HG03060 (cell line): ENCODE measurements around the gene SLC4A9.
"Not testable (repeated sequence)": the region's sequence is repeated elsewhere in the genome, so short reads cannot be mapped to it uniquely, and the experiment has no call there.

Experiments
- ATAC-seq: cut with Tn5 transposase; IDR thresholded peaks from one replicate; pipeline ENCODE4 v1.9.1; 2021; ENCODE audit warnings: low read depth, moderate number of reproducible peaks; ENCODE audit not compliant: unreplicated experiment

Gene SLC4A9

DNA sequence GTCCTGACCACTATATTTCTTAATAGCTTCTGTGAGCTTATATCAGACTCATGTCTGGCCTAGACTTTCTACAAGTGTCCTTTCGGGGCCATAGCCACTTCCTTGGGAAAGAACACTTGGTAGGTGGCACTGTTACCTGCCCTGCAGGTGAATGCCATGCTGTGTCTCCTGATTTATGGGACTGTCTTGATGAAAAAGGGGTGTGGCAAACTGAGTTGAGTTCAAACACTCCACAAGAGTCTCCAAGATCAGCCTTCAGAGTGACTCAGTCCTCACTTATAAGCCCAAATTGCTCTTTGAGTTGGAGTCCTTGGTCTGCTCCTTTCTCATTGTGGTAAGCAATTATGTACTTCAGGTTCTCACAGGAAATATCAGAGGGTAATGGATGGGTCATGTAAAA is 31.7 kb downstream of the SLC4A9 start:
- ATAC-seq: no peak

DNA sequence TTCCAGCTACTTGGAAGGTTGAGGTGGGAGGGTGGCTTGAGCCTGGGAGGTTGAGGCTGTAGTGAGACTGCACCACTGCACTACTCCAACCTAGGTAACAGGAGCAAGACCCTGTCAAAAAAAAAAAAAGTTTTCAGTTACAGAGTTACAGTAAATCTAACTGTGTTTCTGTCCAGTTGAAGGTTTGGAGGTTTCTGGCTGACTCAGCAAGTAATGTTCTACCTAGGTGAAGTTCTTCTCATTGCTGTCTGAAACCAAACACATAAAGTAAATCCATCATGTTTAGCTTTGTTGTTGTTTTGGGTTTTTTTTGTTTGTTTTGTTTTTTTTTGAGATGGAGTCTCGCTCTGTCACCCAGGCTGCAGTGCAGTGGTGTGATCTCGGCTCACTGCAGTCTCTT is 33.7 kb downstream of the SLC4A9 start:
- no peak for ATAC-seq

DNA sequence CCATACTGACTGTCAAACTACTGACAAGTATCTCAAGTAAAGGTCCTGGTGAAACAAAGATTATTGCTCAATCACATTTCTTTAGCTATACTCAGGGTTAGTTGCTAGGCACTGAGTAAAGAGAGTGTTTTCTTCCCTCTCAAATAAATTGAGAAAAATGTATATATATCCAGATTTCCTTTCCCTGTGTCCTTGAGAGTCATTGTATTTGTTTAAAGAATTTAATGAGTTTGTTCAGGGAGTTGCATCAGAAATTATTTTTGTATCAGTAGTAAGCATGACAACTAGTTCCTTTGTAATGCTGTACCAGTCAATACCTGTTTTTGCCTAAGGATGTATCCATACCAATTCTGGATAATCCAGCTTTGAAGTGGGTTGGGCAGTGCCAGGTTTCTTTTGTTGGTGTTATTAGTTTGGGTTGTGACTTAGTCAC is 38.4 kb downstream of the SLC4A9 start:
- no peak for ATAC-seq

DNA sequence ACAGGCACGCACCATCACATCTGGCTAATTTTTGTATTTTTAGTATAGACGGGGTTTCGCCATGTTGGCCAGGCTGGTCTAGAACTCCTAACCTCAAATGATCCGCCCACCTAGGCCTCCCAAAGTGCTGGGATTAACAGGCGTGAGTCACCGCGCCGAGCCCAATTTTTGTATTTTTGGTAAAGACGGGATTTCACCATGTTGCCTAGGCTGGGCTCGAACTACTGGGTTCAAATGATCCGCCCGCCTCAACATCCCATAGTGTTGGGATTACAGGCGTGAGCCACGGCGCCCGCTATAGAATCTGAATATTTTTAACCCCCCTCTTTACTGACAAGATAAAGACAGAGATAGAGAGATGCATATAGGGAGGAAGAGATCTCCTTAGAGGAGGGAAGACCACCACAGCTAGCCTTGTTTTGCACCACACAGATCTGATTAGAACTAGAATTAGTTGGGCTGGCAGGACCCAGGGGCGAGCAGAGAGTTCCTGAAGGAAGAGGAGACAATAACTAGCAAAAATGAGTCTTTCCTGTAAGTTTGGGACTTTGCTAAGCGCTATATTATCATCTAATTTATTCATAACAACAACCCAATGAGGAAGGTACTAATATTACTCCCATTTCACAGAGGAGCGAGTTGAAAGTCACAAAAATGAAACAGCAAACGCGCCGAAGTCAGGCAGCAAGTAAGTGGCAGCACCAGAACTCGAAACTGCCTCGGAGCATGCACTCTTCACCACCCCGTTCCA is 40.2 kb downstream of the SLC4A9 start:
- ATAC-seq: no peak

DNA sequence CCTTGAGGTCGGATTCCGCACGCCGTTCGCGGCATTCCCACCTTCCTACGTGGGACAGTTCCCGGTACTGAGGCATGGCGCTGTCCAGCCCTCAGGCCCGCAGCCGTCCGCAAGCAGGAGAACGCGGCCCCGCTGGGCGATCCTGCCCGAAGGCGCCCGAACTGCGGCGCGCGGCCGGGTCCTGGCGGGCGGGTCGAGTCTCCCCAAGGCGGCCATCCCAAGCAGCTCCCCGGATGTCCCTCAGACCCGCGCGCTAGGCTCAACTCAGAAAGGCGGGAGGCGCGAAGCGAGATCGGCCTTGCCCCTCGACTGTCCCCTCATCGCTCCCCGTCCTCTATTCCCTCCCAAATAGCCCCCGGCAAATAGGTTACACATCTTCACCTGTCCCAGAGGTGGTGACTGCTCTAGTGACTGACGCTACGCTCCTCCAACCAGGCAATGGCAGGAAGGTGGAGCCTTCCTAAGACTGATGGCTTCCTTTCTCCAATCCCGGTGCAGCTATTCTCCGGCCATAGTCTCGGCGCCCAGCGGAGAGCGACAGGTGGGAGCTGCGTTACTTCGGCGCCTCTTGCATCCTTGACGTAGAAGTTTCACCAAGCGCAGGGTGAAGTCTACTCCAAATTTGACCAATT is 40.9 kb downstream of the SLC4A9 start:
- ATAC-seq: peak; percentile 54

DNA sequence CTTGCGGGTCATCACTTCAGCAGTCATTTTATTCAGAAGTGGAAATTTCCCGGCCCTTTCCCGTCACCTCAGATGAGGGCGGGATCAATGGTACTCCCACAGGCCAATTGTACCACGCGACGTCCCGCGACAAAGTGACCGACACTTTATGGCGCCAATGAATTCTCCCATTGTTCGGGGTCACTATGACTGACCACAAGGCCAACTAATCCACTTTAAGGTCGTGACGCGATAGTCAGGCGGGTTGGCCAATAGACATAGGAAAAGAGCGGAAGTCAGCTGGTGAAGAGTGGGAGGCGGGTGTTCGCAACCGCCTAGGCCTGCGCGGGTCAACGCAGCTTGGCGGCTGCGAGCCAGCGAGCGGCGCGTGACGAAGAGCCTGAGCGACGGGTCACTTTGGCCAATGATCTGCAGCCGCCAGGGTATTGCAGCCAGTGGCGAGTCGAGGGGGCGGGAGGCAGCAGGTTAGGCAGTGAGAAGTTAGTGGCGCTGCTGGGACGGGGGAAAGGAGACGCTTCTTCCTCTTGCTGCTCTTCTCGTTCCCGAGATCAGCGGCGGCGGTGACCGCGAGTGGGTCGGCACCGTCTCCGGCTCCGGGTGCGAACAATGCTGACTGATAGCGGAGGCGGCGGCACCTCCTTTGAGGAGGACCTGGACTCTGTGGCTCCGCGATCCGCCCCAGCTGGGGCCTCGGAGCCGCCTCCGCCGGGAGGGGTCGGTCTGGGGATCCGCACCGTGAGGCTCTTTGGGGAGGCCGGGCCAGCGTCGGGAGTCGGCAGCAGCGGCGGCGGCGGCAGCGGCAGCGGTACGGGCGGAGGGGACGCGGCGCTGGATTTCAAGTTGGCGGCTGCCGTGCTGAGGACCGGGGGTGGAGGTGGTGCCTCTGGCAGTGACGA is 41.6 kb downstream of the SLC4A9 start, which contains the start of gene ANKHD1:
Gene ANKHD1, plus strand, starts transcription at position 472 of the 896 bp plus-strand sequence. Its CDS starts 135 bp downstream, at position 607.
- peak; percentile 88 for ATAC-seq

DNA sequence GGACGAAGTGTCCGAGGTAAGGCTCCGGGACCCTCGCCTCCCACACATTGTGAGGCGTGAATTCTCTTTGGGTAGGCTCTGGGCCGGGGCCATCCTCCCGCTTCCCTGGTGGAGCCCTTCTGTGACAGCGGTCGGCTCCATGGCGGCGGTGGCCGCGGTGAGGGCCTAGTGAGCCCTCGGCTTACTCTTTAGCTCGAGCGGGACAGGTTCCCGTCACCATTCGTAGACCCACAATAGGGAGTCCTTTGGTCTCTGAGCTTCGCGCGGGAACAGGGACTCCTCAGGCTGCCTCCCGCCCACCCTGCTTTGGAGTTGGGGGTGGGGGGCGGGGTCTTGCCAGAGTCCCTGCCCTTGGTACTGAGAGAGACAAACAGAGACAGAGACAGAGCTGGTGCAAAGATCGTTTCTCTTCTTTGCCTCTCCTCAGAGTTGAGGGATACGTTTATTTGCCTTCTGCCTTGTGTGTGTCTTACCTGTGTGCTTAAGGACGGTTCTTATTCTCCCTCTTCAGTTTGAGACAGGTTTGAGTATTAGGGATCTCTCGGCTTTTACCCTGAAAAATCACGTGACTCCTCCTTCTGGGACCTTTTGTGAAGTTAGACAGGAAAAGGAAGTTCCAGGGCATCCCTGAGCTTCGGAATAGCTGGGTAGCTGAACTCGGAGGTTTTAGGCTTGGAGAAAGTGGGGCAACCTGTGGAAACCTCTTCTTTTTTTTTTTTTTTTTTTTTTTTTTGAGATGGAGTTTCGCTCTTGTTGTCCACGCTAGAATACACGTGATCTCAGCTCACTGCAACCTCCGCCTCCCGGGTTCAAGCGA is 42.5 kb downstream of the SLC4A9 start:
- ATAC-seq: no peak

DNA sequence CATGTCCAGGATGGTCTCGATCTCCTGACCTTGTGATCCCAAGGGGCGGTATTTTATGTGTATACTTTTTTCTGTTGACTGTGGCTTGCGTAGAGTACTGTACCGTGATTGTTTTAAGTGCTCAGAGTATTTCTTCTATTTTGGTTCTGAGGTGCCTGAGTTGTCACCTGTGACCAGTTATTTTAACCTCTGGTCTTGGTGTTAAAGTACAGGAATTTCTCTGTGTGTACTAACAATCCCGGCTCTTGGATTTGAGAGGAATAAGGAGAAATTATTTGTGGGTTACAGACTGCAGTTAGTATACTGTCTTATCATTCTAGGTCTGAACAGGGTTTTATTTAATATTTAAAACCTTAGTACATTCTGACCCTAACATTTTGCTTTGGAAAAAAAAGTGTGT is 43.6 kb downstream of the SLC4A9 start:
- no peak for ATAC-seq

DNA sequence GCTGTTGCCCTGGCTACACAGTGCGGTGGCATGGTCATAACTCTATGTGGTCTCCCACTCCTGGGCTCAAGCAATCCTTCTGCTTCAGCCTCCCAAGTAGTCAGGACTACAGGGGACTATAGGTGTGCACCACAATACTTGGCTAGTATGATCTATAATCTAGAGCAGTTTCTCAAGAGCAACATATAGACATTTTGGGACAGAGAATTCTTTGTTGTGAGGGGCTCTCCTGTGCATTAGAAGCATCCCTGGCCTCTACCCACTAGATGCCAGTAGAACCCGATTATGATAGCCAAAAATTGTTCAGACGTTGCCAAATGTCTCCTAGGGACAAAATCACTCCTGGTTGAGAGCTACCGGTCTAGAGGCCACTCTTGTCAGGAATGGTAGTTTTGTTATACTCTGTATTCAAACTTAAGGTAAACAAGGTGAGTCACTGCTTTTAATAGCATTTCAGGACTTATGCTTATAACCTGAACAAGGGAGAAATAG is 48.8 kb downstream of the SLC4A9 start:
- no peak for ATAC-seq

DNA sequence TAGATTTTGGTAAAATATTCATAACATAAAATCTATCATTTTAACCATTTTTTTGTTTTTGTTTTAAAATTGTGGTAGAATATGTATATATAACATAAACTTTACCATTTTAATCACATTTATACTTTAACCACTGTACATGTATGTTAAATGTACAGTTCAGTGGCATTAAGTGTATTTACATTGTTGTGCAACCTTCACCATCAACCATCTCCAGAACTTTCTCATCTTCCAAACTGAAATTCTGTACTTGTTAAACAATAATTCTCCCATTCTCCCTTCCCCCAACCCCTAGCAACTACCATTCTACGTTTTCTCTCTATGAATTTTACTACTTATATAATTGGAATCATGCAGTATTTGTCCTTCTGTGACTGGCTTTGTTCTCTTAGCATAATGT is 53.2 kb downstream of the SLC4A9 start:
- ATAC-seq: no peak

DNA sequence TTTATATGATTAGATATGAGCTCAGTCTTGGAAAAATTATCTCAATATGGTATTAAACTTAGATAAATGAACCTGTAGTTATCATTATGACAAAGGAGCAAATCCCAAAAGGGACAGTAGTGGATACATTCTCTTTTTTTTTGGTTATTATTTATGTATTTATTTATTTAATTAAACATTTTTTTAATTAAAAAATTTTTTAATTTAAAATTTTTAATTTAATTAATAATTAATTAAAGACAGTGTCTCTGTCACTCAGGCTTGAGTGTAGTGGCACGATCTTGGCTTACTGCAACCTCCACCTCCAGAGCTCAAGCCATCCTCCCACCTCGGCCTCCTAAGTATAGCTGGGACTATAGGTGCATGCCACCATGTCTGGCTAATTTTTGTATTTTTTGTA is 57.2 kb downstream of the SLC4A9 start:
- no peak for ATAC-seq

DNA sequence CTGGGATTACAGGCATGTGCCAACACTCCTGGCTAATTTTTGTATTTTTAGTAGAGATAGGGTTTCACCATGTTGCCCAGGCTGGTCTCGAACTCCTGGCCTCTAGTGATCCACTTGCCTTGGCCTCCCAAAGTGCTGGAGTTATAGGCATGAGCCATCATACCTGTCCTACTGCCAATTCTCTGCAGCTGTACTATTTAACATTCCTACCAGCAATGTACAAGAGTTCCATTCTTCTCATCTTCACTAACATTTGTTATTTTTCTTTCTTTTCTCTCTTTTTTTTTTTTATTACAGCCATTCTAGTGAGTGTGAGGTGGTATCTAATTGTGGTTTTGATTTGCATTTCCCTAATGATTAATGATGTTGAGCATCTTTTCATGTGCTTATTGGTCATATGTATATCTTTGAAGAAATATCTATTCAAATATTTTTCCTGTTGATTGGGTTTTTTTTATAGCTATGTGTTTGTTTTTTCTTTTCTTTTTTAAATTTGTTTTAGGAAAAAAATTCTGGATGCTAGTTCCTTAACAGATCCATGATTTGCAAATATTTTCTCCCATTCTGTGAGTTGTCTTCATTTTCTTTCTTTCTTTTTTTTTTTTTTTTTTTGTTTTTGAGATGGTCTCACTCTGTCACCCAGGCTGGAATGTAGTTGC is 59.0 kb downstream of the SLC4A9 start:
- no peak for ATAC-seq

DNA sequence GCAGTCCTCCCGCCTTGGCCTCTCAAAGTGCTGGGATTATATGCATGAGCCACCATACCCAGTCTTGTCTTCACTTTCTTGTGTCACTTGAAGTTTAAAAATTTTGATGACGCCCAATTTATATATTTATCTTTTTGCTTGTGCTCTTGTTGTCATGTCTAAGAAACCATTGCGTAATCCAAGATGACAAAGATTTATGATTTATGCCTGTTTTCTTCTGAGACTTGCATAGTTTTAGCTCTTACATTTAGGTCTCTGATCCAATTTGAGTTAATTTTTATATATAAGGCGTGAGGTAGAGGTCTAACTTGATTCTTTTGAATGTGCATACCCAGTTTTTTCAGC is 60.2 kb downstream of the SLC4A9 start:
- ATAC-seq: no peak

DNA sequence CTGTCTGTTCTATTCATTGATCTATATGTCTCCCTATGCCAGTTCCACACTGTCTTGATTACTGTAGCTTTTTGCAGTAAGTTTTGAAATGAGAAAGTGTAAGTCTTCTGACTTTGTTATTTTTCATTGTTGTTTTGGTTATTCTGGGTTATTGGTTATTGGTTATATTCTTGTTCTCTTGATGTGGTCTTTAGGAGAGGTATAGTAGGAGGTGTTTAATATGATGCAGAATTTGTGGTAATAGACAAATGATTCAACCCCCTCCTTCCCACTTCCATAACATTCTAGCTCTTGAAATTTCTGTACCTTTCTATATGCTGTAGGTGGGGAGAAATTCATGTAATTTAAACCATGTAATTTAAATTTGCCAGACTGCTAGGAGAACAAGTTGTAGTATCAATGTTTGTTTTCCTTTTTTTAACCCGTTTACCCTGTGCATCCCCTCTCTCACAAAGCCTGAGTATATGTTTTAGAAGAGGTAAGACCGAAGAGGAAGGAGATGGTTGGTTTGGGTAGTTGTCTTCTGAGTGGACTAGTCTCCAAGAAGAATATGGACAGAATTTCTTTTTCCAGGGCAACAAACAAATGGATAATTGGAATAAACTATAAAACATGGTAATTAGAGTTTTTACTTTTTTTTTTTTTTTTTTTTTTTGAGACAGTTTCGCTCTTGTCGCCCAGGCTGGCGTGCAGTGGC is 60.8 kb downstream of the SLC4A9 start:
- ATAC-seq: no peak

DNA sequence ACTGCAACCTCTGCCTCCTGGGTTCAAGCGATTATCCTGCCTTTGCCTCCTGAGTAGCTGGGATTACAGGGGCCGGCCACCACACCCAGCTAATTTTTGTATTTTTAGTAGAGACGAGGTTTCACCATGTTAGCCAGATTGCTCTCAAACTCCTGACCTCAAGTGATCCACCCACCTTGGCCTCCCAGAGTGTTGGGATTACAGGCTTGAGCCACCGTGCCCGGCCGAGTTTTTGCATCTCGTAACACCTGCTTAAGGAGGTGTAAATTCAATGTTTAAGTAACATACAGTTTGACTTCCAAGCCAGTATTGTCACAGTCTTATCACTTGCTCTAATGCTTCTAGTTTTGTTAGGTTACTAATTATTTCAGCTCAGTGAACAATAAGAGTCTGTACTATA is 61.4 kb downstream of the SLC4A9 start:
- ATAC-seq: not testable (repeated sequence)

DNA sequence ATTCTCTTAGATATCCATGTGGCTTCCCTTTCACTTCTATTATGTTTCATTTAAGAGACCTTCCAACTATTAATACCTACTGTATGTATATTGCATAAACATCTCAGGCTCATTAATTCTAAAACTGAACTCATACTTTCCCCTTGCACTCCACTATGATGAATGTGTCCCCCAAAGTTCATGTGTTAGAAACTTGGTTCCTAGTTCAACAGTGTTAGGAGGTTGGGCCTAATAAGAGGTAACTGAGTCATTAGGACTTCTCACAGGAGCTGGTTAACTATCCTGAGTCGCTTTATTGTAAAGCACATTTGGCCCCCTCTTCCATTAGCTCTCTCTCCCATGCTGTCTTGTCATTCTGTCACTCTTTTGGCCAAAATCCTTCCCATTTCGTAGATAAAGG is 63.6 kb downstream of the SLC4A9 start:
- ATAC-seq: no peak

DNA sequence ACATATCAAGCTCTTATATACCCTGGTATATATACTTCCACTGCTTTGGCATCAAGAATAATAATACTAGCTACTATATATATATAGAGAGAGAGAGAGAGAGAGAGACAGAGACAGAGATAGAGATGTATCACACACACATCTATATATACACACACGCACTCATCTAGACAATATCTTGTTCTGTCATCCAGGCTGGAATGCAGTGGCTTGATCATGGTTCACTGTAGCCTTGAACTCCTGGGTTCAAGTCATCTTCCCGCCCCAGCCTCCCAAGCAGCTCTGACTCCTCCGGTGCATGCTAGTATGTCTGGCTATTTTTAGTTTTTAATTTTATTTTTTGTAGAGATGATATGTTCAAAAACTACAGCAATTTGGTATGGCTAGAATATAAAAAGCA is 64.1 kb downstream of the SLC4A9 start:
- ATAC-seq: no peak
